ENCODE data around the gene CNOT6L. TPM values are rescaled to one million over a fixed set of nuclear protein-coding genes. Genes with fewer than 3 reads are reported as not detected.
"Not testable (repeated sequence)": the region's sequence is repeated elsewhere in the genome, so short reads cannot be mapped to it uniquely, and the experiment has no call there.

CNOT6L gene
- total RNA-seq, 4 donors from 2014 or later: 17.4 to 25.3 (median 21.7) TPM

GRCh38 chr4:77787969-77788368, 31.2 kb downstream of the CNOT6L start:
- Histone ChIP-seq H3K27me3 (no peaks in the 10 kb centered on the region), H3K4me1 (peaks cover 4 to 38% (median 28%) of the 10 kb centered on the region in 4 donors), H3K36me3 (no peaks in the 10 kb centered on the region), H3K4me3 (no peak overlapping the region), H3K27ac (replicated peaks in 1 of 4) (no peak overlapping the region), H3K9me3 (no peaks in the 10 kb centered on the region)
- DNase-seq (ENCODE audit: extremely low spot score): no peak
- intact Hi-C loops (cut with DNase I): no loop called here
- WGBS: 75% methylated on average over 3 of the region's 3 CpGs
- TF ChIP-seq POLR2AphosphoS5 (IDR thresholded peaks at IDR 0.05): no peak
- no peak for TF ChIP-seq EP300 (IDR thresholded peaks at IDR 0.05)
- no peak for TF ChIP-seq CTCF (IDR thresholded peaks at IDR 0.05)
- TF ChIP-seq POLR2A (IDR thresholded peaks at IDR 0.05; ENCODE audit: low read depth): no peak

- DNase-seq (ENCODE audit: extremely low spot score): no peak
- Histone ChIP-seq H3K27me3 (no peaks in the 10 kb centered on the region), H3K27ac (replicated peaks in 1 of 4) (no peak overlapping the region), H3K36me3 (no peaks in the 10 kb centered on the region), H3K4me3 (no peak overlapping the region), H3K4me1 (peaks cover 4 to 45% (median 32%) of the 10 kb centered on the region in 4 donors), H3K9me3 (no peaks in the 10 kb centered on the region)
- intact Hi-C loops (cut with DNase I): no loop called here
- no peak for TF ChIP-seq POLR2AphosphoS5 (IDR thresholded peaks at IDR 0.05)
- TF ChIP-seq POLR2A (IDR thresholded peaks at IDR 0.05; ENCODE audit: low read depth): no peak
- no peak for TF ChIP-seq CTCF (IDR thresholded peaks at IDR 0.05)
- TF ChIP-seq EP300 (IDR thresholded peaks at IDR 0.05): no peak
- WGBS: 95% methylated on average over 6 of the region's 6 CpGs
Observed at GRCh38 chr4:77785669-77786068, 33.5 kb downstream of the CNOT6L start.

- H3K4me1 ChIP-seq: peaks cover 4 to 34% (median 17%) of the 10 kb centered on the region in 4 donors
- no peak for TF ChIP-seq POLR2A (IDR thresholded peaks at IDR 0.05; ENCODE audit: low read depth)
- no peak for TF ChIP-seq POLR2AphosphoS5 (IDR thresholded peaks at IDR 0.05)
- TF ChIP-seq EP300 (IDR thresholded peaks at IDR 0.05): no peak
- no peak for TF ChIP-seq CTCF (IDR thresholded peaks at IDR 0.05)
- H3K27ac ChIP-seq (replicated peaks in 1 of 4): no peak overlapping the region
- 82% methylated on average over 6 of the region's 6 CpGs for WGBS
- no peaks in the 10 kb centered on the region for H3K36me3 ChIP-seq
- DNase-seq (ENCODE audit: extremely low spot score): no peak
- no peaks in the 10 kb centered on the region for H3K27me3 ChIP-seq
- H3K4me3 ChIP-seq: no peak overlapping the region
- no peaks in the 10 kb centered on the region for H3K9me3 ChIP-seq
- intact Hi-C loops (cut with DNase I): no loop called here
Observed at GRCh38 chr4:77783895-77784294, 35.3 kb downstream of the CNOT6L start.

GRCh38 chr4:77782102-77782835, 36.9 kb downstream of the CNOT6L start:
- WGBS: 97% methylated on average over 1 of the region's 1 CpG
- TF ChIP-seq POLR2AphosphoS5 (IDR thresholded peaks at IDR 0.05) (no peak), POLR2A (IDR thresholded peaks at IDR 0.05; ENCODE audit: low read depth) (no peak), EP300 (IDR thresholded peaks at IDR 0.05) (no peak), CTCF (IDR thresholded peaks at IDR 0.05) (no peak)

GRCh38 chr4:77780762-77781161, 38.4 kb downstream of the CNOT6L start:
- H3K9me3 ChIP-seq; H3K27me3 ChIP-seq; H3K36me3 ChIP-seq; intact Hi-C loops (cut with DNase I); H3K4me3 ChIP-seq; H3K27ac ChIP-seq (replicated peaks in 1 of 4); DNase-seq (ENCODE audit: extremely low spot score): not testable (repeated sequence)
- 100% methylated on average over 2 of the region's 2 CpGs for WGBS
- peaks cover 11 to 39% (median 21%) of the 10 kb centered on the region in 4 donors for H3K4me1 ChIP-seq

More at GRCh38 chr4:77782102-77782835, 36.9 kb downstream of the CNOT6L start:
- Histone ChIP-seq H3K27ac (replicated peaks in 1 of 4) (no peak overlapping the region), H3K36me3 (no peaks in the 10 kb centered on the region), H3K9me3 (no peaks in the 10 kb centered on the region), H3K27me3 (no peaks in the 10 kb centered on the region), H3K4me3 (no peak overlapping the region), H3K4me1 (peaks cover 4 to 27% (median 9%) of the 10 kb centered on the region in 4 donors)
- intact Hi-C loops (cut with DNase I): no loop called here
- no peak for DNase-seq (ENCODE audit: extremely low spot score)

Data from esophagus muscularis mucosa (tissue), 4 donors.